KOPT-K1 (cell line): ENCODE results near the gene CLK2.

Source experiments
- H3K27ac ChIP-seq: fragments of 200-600 bp; sonication (generic); 2 replicates; pipeline ENCODE4 v1.5.1; 2016; ENCODE audit warnings: antibody characterized with exemption, mild to moderate bottlenecking, low read depth, low read length; ENCODE audit not compliant: poor library complexity, severe bottlenecking
- H3K36me3 ChIP-seq: fragments of 200-600 bp; sonication (generic); 2 replicates; pipeline ENCODE4 v1.5.1; 2017; ENCODE audit warnings: antibody characterized with exemption, mild to moderate bottlenecking, low read length, moderate library complexity; ENCODE audit not compliant: insufficient read depth
- H3K9me3 ChIP-seq: fragments of 200-600 bp; sonication (generic); 2 replicates; pipeline ENCODE4 v1.5.1; 2017; ENCODE audit warnings: antibody characterized with exemption, low read length, mild to moderate bottlenecking; ENCODE audit not compliant: insufficient read depth, poor library complexity, severe bottlenecking

CLK2 gene

DNA sequence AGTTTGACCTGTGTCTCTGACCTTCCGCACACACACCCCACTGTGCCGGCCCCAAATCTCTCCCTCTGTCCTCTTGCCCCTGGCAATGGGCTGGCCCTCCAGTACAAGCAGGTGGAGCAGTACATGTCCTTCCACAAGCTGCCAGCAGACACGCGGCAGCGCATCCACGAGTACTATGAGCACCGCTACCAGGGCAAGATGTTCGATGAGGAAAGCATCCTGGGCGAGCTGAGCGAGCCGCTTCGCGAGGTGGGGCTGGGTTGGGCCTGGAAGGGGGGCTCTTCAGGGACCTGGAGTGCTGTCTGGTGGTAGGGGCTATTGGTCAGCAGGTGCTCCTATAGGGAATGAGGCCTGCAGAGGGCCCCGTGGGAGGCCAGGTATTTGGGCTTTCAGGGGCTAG, 11.8 kb upstream of the CLK2 start:
- H3K9me3 ChIP-seq, result no peaks in the 10 kb centered on the region
- H3K36me3 ChIP-seq, result no peaks in the 10 kb centered on the region
- no peak overlapping the region for H3K27ac ChIP-seq

DNA sequence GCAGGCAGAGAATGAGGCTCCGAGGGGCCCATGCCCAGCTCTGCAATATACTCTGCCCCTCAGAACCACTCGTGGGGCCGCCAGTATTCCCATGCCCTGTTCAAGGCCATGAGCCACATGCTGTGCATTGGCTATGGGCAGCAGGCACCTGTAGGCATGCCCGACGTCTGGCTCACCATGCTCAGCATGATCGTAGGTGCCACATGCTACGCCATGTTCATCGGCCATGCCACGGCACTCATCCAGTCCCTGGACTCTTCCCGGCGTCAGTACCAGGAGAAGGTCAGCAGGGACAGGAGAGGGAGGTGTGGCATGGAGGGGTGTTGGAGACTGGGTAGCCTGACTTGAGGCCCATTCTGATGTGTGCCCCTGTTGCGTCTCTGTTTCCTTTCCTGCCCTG, 11.2 kb upstream of the CLK2 start:
- H3K27ac ChIP-seq, result no peak overlapping the region
- H3K36me3 ChIP-seq, result no peaks in the 10 kb centered on the region
- H3K9me3 ChIP-seq, result no peaks in the 10 kb centered on the region

DNA sequence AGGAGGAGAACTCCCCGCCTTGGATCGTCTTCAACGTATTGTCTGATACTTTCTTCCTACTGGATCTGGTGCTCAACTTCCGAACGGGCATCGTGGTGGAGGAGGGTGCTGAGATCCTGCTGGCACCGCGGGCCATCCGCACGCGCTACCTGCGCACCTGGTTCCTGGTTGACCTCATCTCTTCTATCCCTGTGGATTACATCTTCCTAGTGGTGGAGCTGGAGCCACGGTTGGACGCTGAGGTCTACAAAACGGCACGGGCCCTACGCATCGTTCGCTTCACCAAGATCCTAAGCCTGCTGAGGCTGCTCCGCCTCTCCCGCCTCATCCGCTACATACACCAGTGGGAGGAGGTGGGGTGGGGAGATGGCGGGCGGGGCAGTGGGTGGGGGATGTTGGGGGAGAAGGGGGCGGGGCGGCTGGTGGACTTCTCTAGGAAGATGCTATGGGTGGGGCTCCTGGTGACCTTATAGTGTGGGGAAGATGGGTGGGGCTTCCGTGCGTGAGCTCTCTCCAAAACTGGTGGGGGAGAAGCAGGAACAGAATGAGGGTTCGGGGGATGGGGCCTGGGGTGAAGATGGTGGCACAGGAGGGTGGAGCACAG, 9.3 kb upstream of the CLK2 start:
- H3K36me3 ChIP-seq, result no peaks in the 10 kb centered on the region
- H3K9me3 ChIP-seq, result no peaks in the 10 kb centered on the region

DNA sequence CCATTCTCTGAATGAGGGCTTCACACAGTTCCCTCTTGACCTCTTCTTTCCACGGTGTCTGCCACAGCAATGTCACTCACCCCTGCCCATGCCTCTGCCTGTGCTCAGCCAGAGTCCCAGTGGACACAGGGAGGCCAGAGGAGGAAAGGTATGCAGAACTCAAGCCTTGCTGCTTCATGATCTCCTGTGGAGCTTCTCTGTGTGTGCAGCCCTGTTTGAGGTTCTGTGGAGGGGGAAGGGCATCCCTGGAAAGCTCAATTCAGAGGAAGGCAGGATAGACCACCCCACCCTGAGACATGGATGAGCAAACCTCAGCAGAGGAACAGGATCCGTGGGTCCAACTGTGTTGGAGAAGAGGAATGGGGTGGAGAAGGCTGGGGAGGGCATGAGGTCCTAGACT, 6.0 kb upstream of the CLK2 start:
- Histone ChIP-seq H3K36me3 (no peaks in the 10 kb centered on the region), H3K27ac (no peak overlapping the region), H3K9me3 (no peaks in the 10 kb centered on the region)

More for the DNA sequence above, 9.3 kb upstream of the CLK2 start:
- H3K27ac ChIP-seq, result no peak overlapping the region

DNA sequence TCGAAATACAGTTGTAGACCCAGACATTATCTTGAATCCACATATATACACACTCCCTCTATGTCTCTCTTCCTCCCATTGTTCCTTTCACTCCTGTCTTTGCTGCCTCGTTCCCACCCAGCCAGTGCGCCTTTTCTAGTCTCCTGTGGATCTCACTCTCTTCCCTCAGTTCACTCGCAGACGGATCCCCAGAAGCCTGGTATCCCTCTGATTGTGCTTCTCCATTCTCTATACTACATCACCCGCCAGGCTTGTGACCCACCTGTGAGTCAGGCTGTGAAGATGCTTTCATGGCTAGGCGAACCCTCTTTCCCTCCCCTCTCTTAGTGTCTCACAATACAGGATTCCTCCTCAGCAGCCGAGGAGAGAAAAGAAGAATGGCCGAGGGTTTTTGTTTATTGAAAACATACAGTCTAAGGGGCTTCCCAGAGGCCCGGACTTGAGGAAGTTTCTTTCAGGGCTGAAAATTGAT, 5.4 kb upstream of the CLK2 start:
- H3K27ac ChIP-seq, result no peak overlapping the region
- no peaks in the 10 kb centered on the region for H3K9me3 ChIP-seq
- no peaks in the 10 kb centered on the region for H3K36me3 ChIP-seq

DNA sequence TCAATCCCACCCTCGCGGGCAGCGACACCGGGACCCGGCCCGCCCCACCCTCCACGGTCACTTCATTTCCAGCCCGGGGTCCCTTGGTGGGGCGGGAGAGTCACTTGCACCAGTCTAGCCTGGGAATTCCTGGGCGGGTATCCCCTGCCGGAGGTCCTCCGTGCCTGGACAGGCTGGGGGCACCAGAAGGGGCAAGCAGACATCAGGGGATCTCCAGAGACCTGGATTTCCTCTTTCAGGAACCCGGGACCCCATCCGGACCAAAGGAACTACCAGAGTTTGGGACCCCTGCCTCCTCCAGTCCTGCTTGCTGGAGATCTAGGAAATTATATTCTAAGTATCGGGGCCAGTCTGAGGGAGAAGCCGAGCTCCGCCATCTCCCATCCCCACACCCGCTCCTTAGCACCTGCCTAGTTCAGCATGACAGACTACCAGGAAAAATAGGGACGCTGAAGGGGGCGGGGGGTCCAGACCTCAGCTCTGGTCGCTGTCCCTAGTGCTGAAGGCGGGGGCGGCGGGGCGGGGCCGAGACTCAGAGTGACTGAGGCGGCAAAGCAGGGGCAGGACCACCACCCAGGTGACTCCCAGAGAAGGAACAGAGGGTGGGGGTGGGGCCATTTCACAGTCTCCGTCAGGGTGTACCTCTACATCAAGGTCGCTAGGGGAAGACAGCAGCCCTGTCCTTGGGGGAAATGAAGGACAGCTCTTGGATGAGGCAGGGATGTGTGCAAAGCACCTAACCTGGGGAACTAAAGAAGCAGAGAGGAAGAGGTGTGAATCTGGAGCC, 4.8 kb upstream of the CLK2 start:
- Histone ChIP-seq H3K9me3 (no peaks in the 10 kb centered on the region), H3K36me3 (no peaks in the 10 kb centered on the region), H3K27ac (peak overlapping the region; percentile 21)

DNA sequence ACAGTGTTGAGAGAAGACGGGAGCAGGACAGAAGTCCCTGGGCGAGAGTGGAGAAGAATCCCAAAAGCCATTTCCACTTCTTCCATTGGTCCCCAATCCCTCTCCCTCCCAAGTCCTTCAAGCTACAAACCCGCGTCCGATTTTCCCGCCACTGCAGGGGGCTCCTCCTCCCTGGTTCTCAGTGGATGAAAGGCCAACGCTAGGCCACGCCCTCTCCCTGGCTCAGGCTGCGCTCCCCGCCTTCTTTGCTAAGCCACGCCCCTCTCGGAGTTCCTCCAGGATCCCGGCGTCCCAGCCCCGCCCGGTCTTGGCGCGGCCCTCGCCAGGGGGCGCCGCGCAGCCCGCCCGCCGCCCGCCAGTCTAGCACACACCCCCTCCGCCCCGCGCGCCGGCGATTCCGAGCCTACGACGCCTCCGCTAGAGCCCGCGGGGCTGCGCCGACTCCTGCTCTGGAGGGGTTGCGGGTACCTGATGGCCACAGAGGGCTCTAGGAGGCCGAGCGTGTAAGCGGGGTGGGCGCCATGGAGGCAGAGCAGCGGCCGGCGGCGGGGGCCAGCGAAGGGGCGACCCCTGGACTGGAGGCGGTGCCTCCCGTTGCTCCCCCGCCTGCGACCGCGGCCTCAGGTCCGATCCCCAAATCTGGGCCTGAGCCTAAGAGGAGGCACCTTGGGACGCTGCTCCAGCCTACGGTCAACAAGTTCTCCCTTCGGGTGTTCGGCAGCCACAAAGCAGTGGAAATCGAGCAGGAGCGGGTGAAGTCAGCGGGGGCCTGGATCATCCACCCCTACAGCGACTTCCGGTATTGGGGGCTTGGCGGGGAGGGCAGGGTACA, 4.0 kb upstream of the CLK2 start, which contains the start of gene HCN3:
Gene HCN3, plus strand, starts transcription at position 394 of the 832 bp plus-strand sequence. Its CDS starts 128 bp downstream, at position 522.
- Histone ChIP-seq H3K27ac (peak within 1 kb of the TSS; percentile 21), H3K36me3 (no peaks in the 10 kb centered on the region), H3K9me3 (no peaks in the 10 kb centered on the region)

DNA sequence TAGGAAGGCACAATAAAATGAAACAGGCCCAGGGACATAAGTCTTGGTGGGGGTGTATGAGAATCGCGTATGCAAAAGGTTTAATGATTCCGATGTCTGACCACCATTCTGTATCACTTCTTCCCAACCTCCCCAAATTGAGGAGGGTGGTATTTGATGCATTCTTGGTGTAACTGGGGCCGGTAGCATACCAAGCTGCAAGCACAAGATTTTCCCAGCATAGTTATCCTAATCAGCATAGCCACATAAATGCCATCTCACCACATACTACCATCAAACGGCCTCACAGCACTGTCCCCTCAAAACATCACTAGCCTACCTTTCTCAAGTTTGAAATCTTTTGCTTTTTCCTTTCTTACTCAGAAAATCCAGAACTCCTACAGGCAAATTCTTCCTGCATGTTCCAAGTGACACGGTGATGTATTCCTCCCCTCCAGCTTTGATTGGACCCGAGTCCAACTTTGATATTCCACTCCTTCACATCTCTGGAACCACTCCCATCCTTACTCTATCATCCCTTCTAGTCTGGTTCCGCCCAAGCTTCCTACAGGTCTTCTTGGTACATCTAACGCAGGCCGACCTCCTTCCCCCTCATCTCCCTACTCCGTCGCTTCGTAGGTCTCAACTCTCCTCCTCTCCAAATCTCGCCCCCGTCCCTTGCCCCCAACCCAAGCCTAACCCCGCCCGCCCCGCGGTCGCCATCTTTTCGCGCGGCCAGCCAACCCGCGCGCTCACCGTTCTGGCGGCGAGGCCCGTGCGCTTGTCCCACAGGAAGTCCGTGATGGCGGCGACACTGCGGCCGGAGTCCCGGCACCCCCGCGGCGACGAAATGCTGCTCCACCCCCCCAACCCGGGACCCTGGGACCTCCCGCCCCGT, 600 bp downstream of the CLK2 start:
- Histone ChIP-seq H3K36me3 (peaks cover 43% of the 10 kb centered on the region), H3K27ac (peak overlapping the region; percentile 78), H3K9me3 (no peaks in the 10 kb centered on the region)

DNA sequence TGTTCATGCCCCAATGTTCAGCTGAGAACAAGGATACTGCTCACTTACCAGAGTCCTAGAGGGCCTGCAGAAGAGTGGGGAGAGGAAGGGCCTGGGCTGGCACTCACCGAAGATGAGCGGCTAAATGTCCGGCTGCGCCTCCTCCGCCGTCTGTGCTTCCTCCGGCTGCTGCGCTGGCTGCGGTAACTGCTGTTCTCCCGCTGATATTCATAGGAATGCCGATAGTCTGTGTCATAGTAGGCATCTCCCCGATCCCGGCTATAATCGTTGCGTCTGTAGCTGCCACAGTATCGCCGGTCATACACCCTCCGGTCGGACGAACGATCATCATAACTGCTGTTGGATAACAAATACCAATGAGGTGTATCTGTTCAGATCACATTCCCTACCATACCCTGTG, 3.9 kb downstream of the CLK2 start:
- no peaks in the 10 kb centered on the region for H3K9me3 ChIP-seq
- no peak overlapping the region for H3K27ac ChIP-seq
- peaks cover 77% of the 10 kb centered on the region for H3K36me3 ChIP-seq

DNA sequence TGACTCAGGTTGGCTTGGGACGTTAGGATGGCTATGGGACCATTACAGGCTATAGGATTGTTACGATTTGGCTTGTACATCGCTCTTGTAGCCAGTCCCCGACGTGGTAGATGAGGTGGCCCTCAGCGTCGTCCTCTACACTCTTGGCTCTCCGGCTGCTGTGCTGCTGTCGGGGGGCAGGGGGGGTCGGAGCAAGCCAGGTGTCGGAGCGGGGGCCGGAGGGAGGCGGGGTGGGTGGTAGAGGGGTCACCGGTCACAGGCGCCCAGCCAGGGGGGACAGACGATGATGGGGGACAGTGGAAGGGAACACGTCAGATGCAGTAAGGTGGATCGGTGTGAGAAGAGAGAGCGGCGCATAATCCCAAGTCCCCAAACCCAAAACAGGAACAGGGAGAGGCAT, 4.7 kb downstream of the CLK2 start:
- Histone ChIP-seq H3K36me3 (peaks cover 84% of the 10 kb centered on the region), H3K27ac (no peak overlapping the region), H3K9me3 (no peaks in the 10 kb centered on the region)

DNA sequence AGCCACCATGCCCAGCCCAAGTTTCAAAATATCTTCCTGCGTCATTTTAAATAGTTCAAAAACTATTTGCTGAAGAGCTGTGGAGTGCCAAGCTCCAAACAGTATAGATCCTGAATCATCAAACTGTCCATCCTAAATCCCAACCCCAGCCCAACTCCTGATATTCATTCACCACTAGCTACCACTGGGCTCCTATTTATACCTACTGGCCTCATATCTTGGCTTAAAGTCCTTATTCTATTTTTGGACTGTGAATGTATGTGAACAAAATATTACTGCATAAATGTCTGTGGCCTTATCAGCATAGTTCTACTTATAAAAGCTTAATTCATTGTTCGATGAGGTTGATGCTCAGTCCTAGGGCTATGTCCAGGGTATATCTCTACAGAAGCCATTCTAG, 5.9 kb downstream of the CLK2 start:
- peaks cover 97% of the 10 kb centered on the region for H3K36me3 ChIP-seq

DNA sequence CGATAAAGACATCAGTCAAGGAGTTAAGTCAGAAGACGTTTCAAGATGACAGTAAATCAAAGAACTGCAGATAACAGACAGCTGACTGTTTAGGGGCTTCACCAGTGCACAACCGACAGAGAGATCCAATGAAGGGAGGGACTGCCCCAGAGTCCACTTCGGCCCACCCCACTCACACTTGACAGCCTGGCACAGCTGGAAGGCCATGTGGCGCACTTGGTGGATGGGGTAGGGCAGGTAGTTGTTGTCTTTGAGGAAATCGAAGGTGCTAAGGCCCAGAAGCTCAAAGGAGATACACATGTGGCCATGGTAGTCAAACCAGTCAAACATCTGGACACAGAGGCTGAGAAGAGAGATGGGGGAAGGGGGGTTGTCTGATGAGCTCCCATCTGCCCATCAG, 6.8 kb downstream of the CLK2 start:
- H3K9me3 ChIP-seq, result no peaks in the 10 kb centered on the region

More for the DNA sequence above, 5.9 kb downstream of the CLK2 start:
- Histone ChIP-seq H3K27ac (no peak overlapping the region), H3K9me3 (no peaks in the 10 kb centered on the region)

DNA sequence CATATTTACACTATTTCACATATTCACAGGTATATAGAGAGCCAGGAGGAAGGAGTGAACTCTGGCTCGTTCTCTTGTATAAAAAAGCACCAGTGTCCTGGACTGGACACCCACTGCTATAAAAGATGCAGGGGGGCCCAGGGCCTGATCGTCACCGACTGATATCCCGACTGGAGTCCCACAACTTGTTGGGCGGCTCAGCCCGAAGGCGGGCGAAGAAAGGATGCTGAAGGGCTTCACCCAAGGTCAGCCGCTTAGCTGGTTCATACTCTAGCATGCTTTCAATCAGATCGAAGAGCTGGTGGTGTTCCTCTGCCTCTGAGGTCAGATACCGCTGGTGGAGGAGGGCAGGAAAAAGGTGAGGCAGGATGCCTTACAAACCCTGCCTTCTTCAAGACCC, 10.2 kb downstream of the CLK2 start:
- Histone ChIP-seq H3K27ac (no peak overlapping the region), H3K36me3 (peaks cover 83% of the 10 kb centered on the region), H3K9me3 (no peaks in the 10 kb centered on the region)

More for the DNA sequence above, 6.8 kb downstream of the CLK2 start:
- peaks cover 92% of the 10 kb centered on the region for H3K36me3 ChIP-seq
- H3K27ac ChIP-seq, result no peak overlapping the region

DNA sequence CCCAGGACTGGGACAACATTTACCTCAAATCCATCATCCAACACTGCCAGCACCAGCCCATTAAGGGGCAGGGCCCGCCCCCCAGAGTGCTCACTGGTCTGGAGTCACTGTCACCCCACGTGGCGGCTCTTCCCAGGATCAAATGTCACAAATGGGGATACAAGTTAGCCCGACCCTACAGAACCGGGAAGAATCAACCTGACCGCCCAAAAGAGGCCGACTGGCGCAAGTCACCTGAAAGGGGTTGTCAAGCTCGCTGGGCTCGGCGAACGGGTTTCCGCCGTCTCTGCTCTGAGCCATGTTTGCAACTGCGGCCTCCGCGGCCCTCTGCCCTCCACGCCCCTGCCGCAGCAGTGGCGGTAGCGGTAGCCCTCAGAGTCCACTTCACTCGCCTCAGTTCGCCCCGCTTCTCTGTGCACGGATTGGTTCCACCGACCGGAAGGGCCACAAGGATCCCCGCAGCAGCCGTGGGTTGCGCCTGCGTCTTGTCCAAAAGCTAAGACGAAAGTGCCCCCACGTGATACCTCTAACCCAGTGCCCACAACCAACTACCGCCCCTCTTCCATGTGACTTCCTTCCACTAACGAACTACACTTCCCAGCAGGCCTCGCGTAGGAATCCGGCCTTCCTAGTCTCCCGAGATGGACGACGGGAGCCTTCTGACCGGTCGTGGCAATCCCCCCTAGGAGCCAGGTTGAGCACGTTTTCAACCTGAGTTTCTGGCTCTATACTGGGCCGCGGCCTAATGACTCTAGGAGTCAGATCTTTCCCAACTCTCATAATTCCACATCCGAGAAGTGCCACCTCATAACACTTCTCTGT, 11.2 kb downstream of the CLK2 start, which contains the start of gene SCAMP3:
Gene SCAMP3, minus strand, starts transcription at position 509 of the 822 bp plus-strand sequence. Its CDS starts 209 bp downstream, at position 300.
- peaks cover 80% of the 10 kb centered on the region for H3K36me3 ChIP-seq
- no peaks in the 10 kb centered on the region for H3K9me3 ChIP-seq
- H3K27ac ChIP-seq, result peak within 1 kb of the TSS; percentile 78
